GM21390 (cell line): ENCODE results near the gene DLL4.

Source experiments
- ATAC-seq: cut with Tn5 transposase; IDR thresholded peaks from one replicate; pipeline ENCODE4 v1.9.1; 2021; ENCODE audit not compliant: unreplicated experiment

Gene DLL4

GRCh38 chr15:40906091-40906990 lies 22.8 kb upstream of the DLL4 start:
- ATAC-seq, result peak; percentile 68

- ATAC-seq, result peak; percentile 18
Observed at GRCh38 chr15:40906991-40907802, 21.9 kb upstream of the DLL4 start.

- no peak for ATAC-seq
Observed at GRCh38 chr15:40908095-40908494, 21.0 kb upstream of the DLL4 start.

GRCh38 chr15:40909662-40910630 lies 19.2 kb upstream of the DLL4 start:
- no peak for ATAC-seq

- no peak for ATAC-seq
Observed at GRCh38 chr15:40911141-40911540, 18.0 kb upstream of the DLL4 start.

GRCh38 chr15:40911693-40912092 lies 17.4 kb upstream of the DLL4 start:
- ATAC-seq, result no peak

- no peak for ATAC-seq
Observed at GRCh38 chr15:40912478-40912877, 16.7 kb upstream of the DLL4 start.

GRCh38 chr15:40914013-40914412 lies 15.1 kb upstream of the DLL4 start:
- no peak for ATAC-seq

- no peak for ATAC-seq
Observed at GRCh38 chr15:40914486-40914885, 14.7 kb upstream of the DLL4 start.

GRCh38 chr15:40915116-40915661 lies 14.0 kb upstream of the DLL4 start:
- no peak for ATAC-seq

- ATAC-seq, result no peak
Observed at GRCh38 chr15:40915679-40916078, 13.5 kb upstream of the DLL4 start.

GRCh38 chr15:40917585-40917984 lies 11.6 kb upstream of the DLL4 start:
- ATAC-seq, result no peak

- ATAC-seq, result no peak
Observed at GRCh38 chr15:40918146-40918798, 10.9 kb upstream of the DLL4 start.

- no peak for ATAC-seq
Observed at GRCh38 chr15:40918799-40919392, 10.2 kb upstream of the DLL4 start.

GRCh38 chr15:40921949-40922607 lies 7.1 kb upstream of the DLL4 start:
- no peak for ATAC-seq

- no peak for ATAC-seq
Observed at GRCh38 chr15:40922608-40923005, 6.5 kb upstream of the DLL4 start.

GRCh38 chr15:40923551-40923950 lies 5.6 kb upstream of the DLL4 start:
- no peak for ATAC-seq

- no peak for ATAC-seq
Observed at GRCh38 chr15:40925495-40925862, 3.7 kb upstream of the DLL4 start.
